HG03095 (cell line): ENCODE measurements around the gene ANGPTL8.

Experiments
- ATAC-seq: cut with Tn5 transposase; IDR thresholded peaks from one replicate; pipeline ENCODE4 v1.9.1; 2021; ENCODE audit warnings: moderate library complexity; ENCODE audit not compliant: unreplicated experiment

The ANGPTL8 gene

GRCh38 chr19:11260996-11261395, 21.6 kb downstream of the ANGPTL8 start:
- no peak for ATAC-seq

- ATAC-seq = no peak
Observed at GRCh38 chr19:11261431-11261970, 22.1 kb downstream of the ANGPTL8 start.

- ATAC-seq = no peak
Observed at GRCh38 chr19:11261971-11262839, 22.8 kb downstream of the ANGPTL8 start, which contains the start of gene DOCK6. Gene DOCK6 (minus strand): TSS chr19:11262524. CDS start chr19:11262440, 84 bp downstream.

- no peak for ATAC-seq
Observed at GRCh38 chr19:11263726-11264125, 24.3 kb downstream of the ANGPTL8 start.

GRCh38 chr19:11264452-11265176, 25.2 kb downstream of the ANGPTL8 start:
- no peak for ATAC-seq

GRCh38 chr19:11265177-11265784, 25.9 kb downstream of the ANGPTL8 start:
- no peak for ATAC-seq

GRCh38 chr19:11265785-11266236, 26.4 kb downstream of the ANGPTL8 start:
- ATAC-seq = no peak

GRCh38 chr19:11267316-11268085, 28.1 kb downstream of the ANGPTL8 start:
- no peak for ATAC-seq

- ATAC-seq = no peak
Observed at GRCh38 chr19:11268783-11269267, 29.4 kb downstream of the ANGPTL8 start.

- ATAC-seq = no peak
Observed at GRCh38 chr19:11269408-11269807, 30.0 kb downstream of the ANGPTL8 start.

- ATAC-seq = no peak
Observed at GRCh38 chr19:11273296-11273695, 33.9 kb downstream of the ANGPTL8 start.

- no peak for ATAC-seq
Observed at GRCh38 chr19:11273989-11274388, 34.6 kb downstream of the ANGPTL8 start.

GRCh38 chr19:11274533-11275086, 35.2 kb downstream of the ANGPTL8 start:
- no peak for ATAC-seq

GRCh38 chr19:11278670-11279069, 39.3 kb downstream of the ANGPTL8 start:
- no peak for ATAC-seq

GRCh38 chr19:11279505-11280236, 40.3 kb downstream of the ANGPTL8 start:
- ATAC-seq = no peak

GRCh38 chr19:11281356-11282049, 42.1 kb downstream of the ANGPTL8 start:
- ATAC-seq = no peak

GRCh38 chr19:11284515-11284914, 45.1 kb downstream of the ANGPTL8 start:
- ATAC-seq = no peak

GRCh38 chr19:11286312-11286974, 47.0 kb downstream of the ANGPTL8 start:
- ATAC-seq = no peak
